IMR-90 (cell line): ENCODE measurements around the gene SHB. TPM values are rescaled to one million over a fixed set of nuclear protein-coding genes. Genes with fewer than 3 reads are reported as not detected.

Experiments
- ATAC-seq: fragments of 200-7000 bp; cut with Tn5 transposase; 2 replicates; pipeline ENCODE4 v1.9.1; 2020; ENCODE audit warnings: low read depth, mild to moderate bottlenecking, moderate library complexity
- BruUV-seq: library from RNA; stranded (reverse); fragments of 400-500 nt; replicated peaks from 2 replicates; lab custom pipeline; 2021; lab: Mats Ljungman, UMichigan
- CTCF ChIA-PET: fragments of 300-600 bp; formaldehyde crosslinking; extraction: SDS; loops from one replicate; lab custom pipeline; 2021; ENCODE audit warnings: antibody characterized with exemption; lab: Yijun Ruan, JAX
- POLR2A ChIA-PET: fragments of 300-600 bp; sonication (Branson Sonifier 250); formaldehyde crosslinking; loops from one replicate; lab custom pipeline; 2022; ENCODE audit warnings: antibody characterized with exemption; ENCODE audit not compliant: unreplicated experiment; lab: Charles Lee
- DNase-seq: peaks from one replicate; pipeline ENCODE4 v3.0.0; 2013
- H2AFZ ChIP-seq: replicated peaks from 2 replicates; pipeline ENCODE3; 2013; ENCODE audit warnings: low read length, mild to moderate bottlenecking; ENCODE audit not compliant: poor library complexity
- H2AK5ac ChIP-seq: 2 replicates; pipeline ENCODE4 v1.6.1; 2013; ENCODE audit warnings: low read depth, low read length, inconsistent platforms
- H2AK9ac ChIP-seq: replicated peaks from 2 replicates; pipeline ENCODE3; 2013; ENCODE audit warnings: mild to moderate bottlenecking, low read depth, low read length, moderate library complexity; ENCODE audit not compliant: poor library complexity
- H2BK120ac ChIP-seq: 2 replicates; pipeline ENCODE4 v1.6.1; 2013; ENCODE audit warnings: low read depth, low read length, inconsistent platforms
- H2BK15ac ChIP-seq: 3 replicates; pipeline ENCODE4 v1.6.1; 2013; ENCODE audit warnings: low read depth, low read length, inconsistent platforms
- H2BK20ac ChIP-seq: 2 replicates; pipeline ENCODE4 v1.6.1; 2013; ENCODE audit warnings: low read depth, mild to moderate bottlenecking, inconsistent platforms, low read length, moderate library complexity
- H2BK5ac ChIP-seq: 2 replicates; pipeline ENCODE4 v1.6.1; 2013; ENCODE audit warnings: mild to moderate bottlenecking, low read depth, low read length, inconsistent platforms; ENCODE audit not compliant: poor library complexity, severe bottlenecking
- H3K14ac ChIP-seq: replicated peaks from 2 replicates; pipeline ENCODE4 v1.6.1; 2013; ENCODE audit warnings: low read depth, low read length, inconsistent platforms
- H3K18ac ChIP-seq: 2 replicates; pipeline ENCODE4 v1.6.1; 2013; ENCODE audit warnings: low read depth, low read length, control low read depth
- H3K23ac ChIP-seq: 2 replicates; pipeline ENCODE4 v1.6.1; 2013; ENCODE audit warnings: low read depth, low read length, inconsistent platforms
- H3K27ac ChIP-seq: 2 replicates; pipeline ENCODE4 v1.5.1; 2013; ENCODE audit warnings: mild to moderate bottlenecking, control low read depth, low read length; ENCODE audit not compliant: insufficient read depth
- H3K27me3 ChIP-seq: 2 replicates; pipeline ENCODE4 v1.6.1; 2013; ENCODE audit warnings: low read length; ENCODE audit not compliant: control insufficient read depth, insufficient read depth
- H3K36me3 ChIP-seq: 2 replicates; pipeline ENCODE4 v1.6.1; 2013; ENCODE audit warnings: low read length, mixed read lengths; ENCODE audit not compliant: control insufficient read depth, insufficient read depth
- H3K4ac ChIP-seq: 2 replicates; pipeline ENCODE4 v1.6.1; 2013; ENCODE audit warnings: low read depth, low read length, inconsistent platforms
- H3K4me1 ChIP-seq: 2 replicates; pipeline ENCODE4 v1.6.1; 2013; ENCODE audit warnings: low read length, mixed read lengths; ENCODE audit not compliant: control insufficient read depth, insufficient read depth
- H3K4me2 ChIP-seq: 2 replicates; pipeline ENCODE4 v1.6.1; 2013; ENCODE audit warnings: low read depth, mild to moderate bottlenecking, control low read depth, low read length, moderate library complexity
- H3K4me3 ChIP-seq: 2 replicates; pipeline ENCODE4 v1.5.1; 2013; ENCODE audit warnings: low read depth, mild to moderate bottlenecking, control low read depth, low read length, moderate library complexity; ENCODE audit not compliant: insufficient read depth
- H3K56ac ChIP-seq: 2 replicates; pipeline ENCODE4 v1.6.1; 2013; ENCODE audit warnings: low read length, inconsistent platforms; ENCODE audit not compliant: insufficient read depth; ENCODE audit errors: extremely low read depth
- H3K79me1 ChIP-seq, 2 experiments: 2 replicates each; pipeline ENCODE4 v1.6.1; 2013; ENCODE audit warnings: low read length in 2 of 2, inconsistent platforms in 1 of 2, low read depth in 1 of 2
- H3K9ac ChIP-seq: 2 replicates; pipeline ENCODE4 v1.6.1; 2013; ENCODE audit warnings: low read depth, low read length, control low read depth
- H3K9me1 ChIP-seq: 2 replicates; pipeline ENCODE4 v1.6.1; 2013; ENCODE audit warnings: low read length, inconsistent platforms; ENCODE audit not compliant: insufficient read depth
- H3K9me3 ChIP-seq: 2 replicates; pipeline ENCODE4 v1.6.1; 2013; ENCODE audit warnings: low read length; ENCODE audit not compliant: control insufficient read depth, insufficient read depth
- H4K20me1 ChIP-seq: 2 replicates; pipeline ENCODE4 v1.6.1; 2013; ENCODE audit warnings: low read length, inconsistent platforms; ENCODE audit not compliant: insufficient read depth
- H4K5ac ChIP-seq: 2 replicates; pipeline ENCODE4 v1.6.1; 2013; ENCODE audit warnings: mild to moderate bottlenecking, low read depth, low read length, control low read depth
- H4K8ac ChIP-seq, 2 experiments: 2 replicates each; pipeline ENCODE4 v1.6.1; 2013; ENCODE audit warnings: low read depth in 2 of 2, low read length in 2 of 2, control low read depth in 1 of 2, inconsistent platforms in 1 of 2
- H4K91ac ChIP-seq: 2 replicates; pipeline ENCODE4 v1.6.1; 2013; ENCODE audit warnings: low read depth, low read length, inconsistent platforms; ENCODE audit not compliant: insufficient read depth
- BHLHE40 ChIP-seq: fragments of 150-350 bp; IDR thresholded peaks from 2 replicates; pipeline ENCODE4 v1.6.1; 2016; ENCODE audit warnings: mild to moderate bottlenecking, low read depth, low read length
- CEBPB ChIP-seq: IDR thresholded peaks from 2 replicates; pipeline ENCODE4 v1.6.1; 2012; ENCODE audit warnings: low read depth, low read length, improper control_type of control experiment
- CHD1 ChIP-seq: IDR thresholded peaks from 2 replicates; pipeline ENCODE4 v1.6.1; 2012; ENCODE audit warnings: low read depth, low read length, improper control_type of control experiment
- ELK1 ChIP-seq: fragments of 150-350 bp; IDR thresholded peaks from 2 replicates; pipeline ENCODE4 v1.6.1; 2016; ENCODE audit warnings: low read depth, mild to moderate bottlenecking, low read length, moderate library complexity, borderline replicate concordance
- FOS ChIP-seq: fragments of 150-350 bp; IDR thresholded peaks from 2 replicates; pipeline ENCODE4 v1.6.1; 2016; ENCODE audit warnings: low read depth, low read length
- MAFK ChIP-seq: IDR thresholded peaks from 2 replicates; pipeline ENCODE4 v1.6.1; 2012; ENCODE audit warnings: low read depth, low read length, improper control_type of control experiment
- MAZ ChIP-seq: IDR thresholded peaks from 2 replicates; pipeline ENCODE4 v1.6.1; 2012; ENCODE audit warnings: low read depth, mild to moderate bottlenecking, low read length, improper control_type of control experiment, moderate library complexity, borderline replicate concordance
- MXI1 ChIP-seq: IDR thresholded peaks from 2 replicates; pipeline ENCODE4 v1.6.1; 2012; ENCODE audit warnings: low read depth, mild to moderate bottlenecking, low read length, moderate library complexity, borderline replicate concordance
- NFE2L2 ChIP-seq: fragments of 150-350 bp; IDR thresholded peaks from 2 replicates; pipeline ENCODE4 v1.6.1; 2016; ENCODE audit warnings: low read depth, mild to moderate bottlenecking, low read length
- POLR2A ChIP-seq: IDR thresholded peaks from 2 replicates; pipeline ENCODE4 v1.6.1; 2012; ENCODE audit warnings: mild to moderate bottlenecking, low read depth, low read length
- RAD21 ChIP-seq: IDR thresholded peaks from 2 replicates; pipeline ENCODE4 v1.6.1; 2012; ENCODE audit warnings: low read length, improper control_type of control experiment
- RCOR1 ChIP-seq: IDR thresholded peaks from 2 replicates; pipeline ENCODE4 v1.6.1; 2012; ENCODE audit warnings: mild to moderate bottlenecking, low read length, improper control_type of control experiment; ENCODE audit not compliant: insufficient replicate concordance
- RFX5 ChIP-seq: IDR thresholded peaks from 2 replicates; pipeline ENCODE4 v1.8.0; 2012; ENCODE audit warnings: low read depth, mild to moderate bottlenecking, low read length, moderate library complexity
- SMC3 ChIP-seq: fragments of 150-350 bp; IDR thresholded peaks from 2 replicates; pipeline ENCODE4 v1.6.1; 2016; ENCODE audit warnings: low read depth, mild to moderate bottlenecking, antibody characterized with exemption, low read length, moderate library complexity
- USF2 ChIP-seq: fragments of 150-350 bp; IDR thresholded peaks from 2 replicates; pipeline ENCODE4 v1.6.1; 2017; ENCODE audit warnings: mild to moderate bottlenecking, antibody characterized with exemption, low read length, low read depth
- WGBS, 2 experiments: methylation state at CpG; one replicate each; pipeline versions ENCODE4 v1.1.5 to v1.1.7; 2013; ENCODE audit warnings: missing lambda C conversion rate in 2 of 2; ENCODE audit not compliant: insufficient read length in 1 of 2; ENCODE audit errors: extremely low coverage in 2 of 2; 5-methylcytosine and 5-hydroxymethylcytosine counted together
- dilution Hi-C: fragments of 300-500 bp; cut with HindIII; formaldehyde crosslinking; loops from one replicate; pipeline ENCODE4 v1.14.3; 2018; ENCODE audit warnings: low sequenced_read_pairs; ENCODE audit not compliant: unreplicated experiment
- in situ Hi-C: fragments of 300-500 bp; cut with MboI; formaldehyde crosslinking; loops from 3 replicates; pipeline ENCODE4 v1.14.3; 2019; ENCODE audit warnings: low sequenced_read_pairs, inconsistent platforms, mixed read lengths
- intact Hi-C: fragments of 100-400 bp; cut with micrococcal nuclease; formaldehyde crosslinking; loops from 2 replicates; pipeline ENCODE4 v1.10.0; 2022
- polyA plus RNA-seq, 3 experiments: library from polyadenylated mRNA; depleted of rRNA; stranded (reverse); fragments of >200 nt; gene quantifications; 2 replicates each; pipeline ENCODE4 v1.2.3, GENCODE V29; 2012; ENCODE audit warnings: low replicate concordance in 1 of 3
- total RNA-seq: library from RNA; depleted of rRNA; stranded (reverse); fragments of >200 nt; gene quantifications from 2 replicates; pipeline ENCODE4 v1.2.3, GENCODE V29; 2012

The SHB gene
- total and polyA plus RNA-seq, 2 of the 4 experiments (the other 2 are of a cell fraction): 6.1 to 20.4 TPM

- Histone ChIP-seq H2BK20ac (no peak overlapping the region), H3K9me3 (no peaks in the 10 kb centered on the region), H4K20me1 (no peaks in the 10 kb centered on the region), H2BK120ac (no peak overlapping the region), H3K4me3 (no peak overlapping the region), H3K56ac (no peak overlapping the region), H3K27me3 (no peaks in the 10 kb centered on the region), H3K23ac (no peak overlapping the region), H3K36me3 (no peaks in the 10 kb centered on the region), H3K4ac (no peak overlapping the region), H3K9me1 (peaks cover 7% of the 10 kb centered on the region; the same call in 1 of the 2 replicates), H4K8ac (no peak overlapping the region), H3K18ac (no peak overlapping the region), H4K5ac (no peak overlapping the region), H3K27ac (no peak overlapping the region), H2BK5ac (no peak overlapping the region), H2BK15ac (no peak overlapping the region), H3K14ac (no peak overlapping the region), H2AFZ (no peak overlapping the region), H3K9ac (no peak overlapping the region), H3K4me2 (no peak overlapping the region), H2AK9ac (no peak overlapping the region), H3K4me1 (no peaks in the 10 kb centered on the region), H3K79me1 (no peaks in the 10 kb centered on the region), H2AK5ac (no peak overlapping the region), H4K91ac (no peak overlapping the region)
- DNase-seq (no peak), ATAC-seq (no peak)
- dilution Hi-C loops: no loop called here
- no CpG with 5 or more reads among the region's 2 CpGs for WGBS, 2 experiments
- intact Hi-C loops: loop anchor here (5.0 kb wide), 5 partner anchors 53 to 313 kb away; no protein-coding TSS in a partner anchor
- CTCF ChIA-PET: no interaction called here
- in situ Hi-C loops: loop anchor here (10.0 kb wide), 1 partner anchor 275 kb away; no protein-coding TSS in a partner anchor
- POLR2A ChIA-PET: no interaction called here
- no TSS peak for BruUV-seq
- no peak for TF ChIP-seq FOS
- TF ChIP-seq RFX5: no peak
- TF ChIP-seq BHLHE40: no peak
- no peak for TF ChIP-seq CEBPB
- no peak for TF ChIP-seq MXI1
- no peak for TF ChIP-seq MAFK
- no peak for TF ChIP-seq RAD21
- no peak for TF ChIP-seq POLR2A
- no peak for TF ChIP-seq MAZ
- TF ChIP-seq CHD1: no peak
- TF ChIP-seq ELK1: no peak
- TF ChIP-seq SMC3: no peak
- no peak for TF ChIP-seq USF2
- no peak for TF ChIP-seq RCOR1
- no peak for TF ChIP-seq NFE2L2
Measured at GRCh38 chr9:38089387-38090165, 20.5 kb upstream of the SHB start.
